ENCODE data around the gene NXPE2.
"Not testable (repeated sequence)": the region's sequence is repeated elsewhere in the genome, so short reads cannot be mapped to it uniquely, and the experiment has no call there.

The NXPE2 gene

GRCh38 chr11:114678125-114679036 is at the start of gene NXPE2:
NXPE2 (plus strand) TSS chr11:114678527; CDS start chr11:114678576, 49 bp downstream.
- DNase-seq: no peak

- DNase-seq: not testable (repeated sequence)
Observed at GRCh38 chr11:114631445-114631965, 46.8 kb upstream of the NXPE2 start.

- DNase-seq: not testable (repeated sequence)
Observed at GRCh38 chr11:114639440-114639839, 38.9 kb upstream of the NXPE2 start.

GRCh38 chr11:114650661-114651060 is 27.7 kb upstream of the NXPE2 start:
- DNase-seq: no peak

- no peak for DNase-seq
Observed at GRCh38 chr11:114651145-114651718, 27.1 kb upstream of the NXPE2 start.

- no peak for DNase-seq
Observed at GRCh38 chr11:114653148-114653547, 25.2 kb upstream of the NXPE2 start.

GRCh38 chr11:114664641-114665040 is 13.7 kb upstream of the NXPE2 start:
- DNase-seq: no peak

- DNase-seq: no peak
Observed at GRCh38 chr11:114666760-114667159, 11.6 kb upstream of the NXPE2 start.

- no peak for DNase-seq
Observed at GRCh38 chr11:114668109-114668508, 10.2 kb upstream of the NXPE2 start.

- no peak for DNase-seq
Observed at GRCh38 chr11:114673661-114674060, 4.7 kb upstream of the NXPE2 start.

GRCh38 chr11:114679505-114679904 is 1.2 kb downstream of the NXPE2 start:
- DNase-seq: no peak

GRCh38 chr11:114683007-114683406 is 4.7 kb downstream of the NXPE2 start:
- no peak for DNase-seq

GRCh38 chr11:114684636-114685035 is 6.3 kb downstream of the NXPE2 start:
- no peak for DNase-seq

- DNase-seq: no peak
Observed at GRCh38 chr11:114685097-114685496, 6.8 kb downstream of the NXPE2 start.

- no peak for DNase-seq
Observed at GRCh38 chr11:114705280-114706024, 27.1 kb downstream of the NXPE2 start.

GRCh38 chr11:114709960-114710359 is 31.6 kb downstream of the NXPE2 start:
- DNase-seq: no peak

GRCh38 chr11:114713756-114714155 is 35.4 kb downstream of the NXPE2 start:
- no peak for DNase-seq

- no peak for DNase-seq
Observed at GRCh38 chr11:114719562-114719961, 41.2 kb downstream of the NXPE2 start.

GRCh38 chr11:114724916-114725524 is 46.7 kb downstream of the NXPE2 start:
- no peak for DNase-seq

GRCh38 chr11:114725623-114726022 is 47.3 kb downstream of the NXPE2 start:
- DNase-seq: no peak

GRCh38 chr11:114736806-114737205 is 58.5 kb downstream of the NXPE2 start:
- no peak for DNase-seq

GRCh38 chr11:114738954-114739353 is 60.6 kb downstream of the NXPE2 start:
- DNase-seq: no peak

GRCh38 chr11:114745150-114745671 is 66.9 kb downstream of the NXPE2 start:
- no peak for DNase-seq

Measured in NCI-H524 treated with DMSO at 0.1 percent for 48 hours (cell line).